Measurements from ENCODE around the gene ADCY3. TPM values are rescaled to one million over a fixed set of nuclear protein-coding genes. Genes with fewer than 3 reads are reported as not detected.

The ADCY3 gene
- total RNA-seq, 4 donors from 2014 or later, result 11.7 to 80.2 (median 22.6) TPM

DNA sequence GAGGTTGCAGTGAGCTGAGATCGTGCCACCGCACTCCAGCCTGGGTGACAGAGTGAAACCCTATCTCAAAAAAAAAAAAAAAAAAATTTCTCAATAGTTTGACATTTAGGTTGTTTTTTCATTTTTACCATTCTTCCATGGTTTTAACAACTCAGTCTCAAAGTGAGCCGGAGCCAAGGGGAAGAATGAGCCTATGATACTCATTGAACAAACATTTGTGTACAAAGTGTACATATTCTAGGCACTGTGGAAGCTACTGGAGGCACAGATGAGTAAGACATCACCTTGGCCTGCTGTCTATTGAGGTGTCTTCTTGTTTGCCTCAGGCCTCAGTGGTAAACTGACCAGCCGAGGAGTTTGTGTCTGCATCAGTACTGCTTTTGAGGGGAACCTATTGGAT is 104.9 kb downstream of the ADCY3 start:
- H3K4me3 ChIP-seq, result no peak overlapping the region
- DNase-seq, result no peak
- in situ Hi-C loops (cut with MboI; ENCODE audit: low pct_ligation_motif_present in 1 of 4, low pct_unique_long_range_greater_than_20kb in 1 of 4, low sequenced_read_pairs in 3 of 4), result no loop called here
- intact Hi-C loops (cut with DNase I; ENCODE audit: low total_unique reads), result no loop called here
- no peaks in the 10 kb centered on the region for H3K27me3 ChIP-seq
- 100% methylated on average over 4 of the region's 4 CpGs for WGBS, 2 donors (ENCODE audit: low coverage in 1 of 2)
- H3K4me1 ChIP-seq, result no peaks in the 10 kb centered on the region
- peaks cover 0 to 4% (median 0%) of the 10 kb centered on the region in 4 donors for H3K36me3 ChIP-seq
- H3K27ac ChIP-seq, result no peak overlapping the region
- TF ChIP-seq POLR2A (IDR thresholded peaks at IDR 0.05) (no peak), POLR2AphosphoS5 (IDR thresholded peaks at IDR 0.05) (no peak), CTCF (IDR thresholded peaks at IDR 0.05) (no peak), EP300 (IDR thresholded peaks at IDR 0.05; ENCODE audit: low read depth) (no peak)
- no peaks in the 10 kb centered on the region for H3K9me3 ChIP-seq

DNA sequence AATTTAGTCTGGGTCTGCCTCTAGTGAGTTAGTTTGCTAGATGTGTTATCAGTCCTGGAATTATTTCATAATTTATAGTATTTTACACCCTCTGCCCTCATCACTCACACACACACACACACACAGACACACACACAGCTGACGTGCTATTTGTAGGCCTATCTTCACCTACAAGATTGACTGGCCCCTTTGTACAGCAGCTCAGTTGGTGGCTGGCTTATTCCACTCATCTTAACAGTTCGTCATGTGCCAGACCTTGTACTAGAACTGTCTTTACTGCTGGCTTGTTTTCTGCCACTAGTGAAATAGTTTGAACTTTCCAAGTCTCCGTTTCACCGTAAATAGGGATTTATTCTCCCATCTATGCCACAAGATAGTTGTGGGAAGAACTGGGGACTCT is 105.5 kb downstream of the ADCY3 start:
- TF ChIP-seq EP300 (IDR thresholded peaks at IDR 0.05; ENCODE audit: low read depth) (no peak), CTCF (IDR thresholded peaks at IDR 0.05) (no peak), POLR2A (IDR thresholded peaks at IDR 0.05) (no peak), POLR2AphosphoS5 (IDR thresholded peaks at IDR 0.05) (no peak)
- DNase-seq, result no peak
- Histone ChIP-seq H3K4me3 (no peak overlapping the region), H3K27me3 (no peaks in the 10 kb centered on the region), H3K27ac (no peak overlapping the region), H3K36me3 (peaks cover 0 to under 1% (median 0%) of the 10 kb centered on the region in 4 donors), H3K4me1 (no peaks in the 10 kb centered on the region), H3K9me3 (no peaks in the 10 kb centered on the region)
- intact Hi-C loops (cut with DNase I; ENCODE audit: low total_unique reads), result no loop called here
- in situ Hi-C loops (cut with MboI; ENCODE audit: low pct_ligation_motif_present in 1 of 4, low pct_unique_long_range_greater_than_20kb in 1 of 4, low sequenced_read_pairs in 3 of 4), result no loop called here
- 95 to 98% methylated on average over 4 of the region's 4 CpGs for WGBS, 2 donors (ENCODE audit: low coverage in 1 of 2)

DNA sequence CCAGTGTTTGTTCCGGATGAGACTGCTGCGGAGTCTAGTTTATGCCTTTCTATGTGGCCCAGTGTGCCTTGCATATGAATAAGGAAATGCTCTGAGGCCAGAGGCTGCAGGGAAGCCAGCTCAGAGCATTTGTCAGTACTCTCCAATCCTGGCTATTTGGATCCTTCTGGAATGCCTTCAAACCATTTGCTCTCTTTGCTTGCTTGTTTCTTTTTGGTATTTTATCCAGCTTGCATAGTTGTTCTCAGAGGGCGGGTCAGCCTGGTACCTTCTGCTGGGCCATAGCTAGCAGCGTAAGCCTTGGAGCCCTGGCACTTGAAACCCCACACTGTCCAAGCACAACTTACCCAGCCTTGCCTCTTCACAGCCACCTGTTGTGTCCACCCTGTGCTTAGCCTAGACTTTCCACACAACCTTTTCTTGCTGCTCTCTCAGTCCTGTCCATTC is 106.3 kb downstream of the ADCY3 start:
- WGBS, 2 donors (ENCODE audit: low coverage in 1 of 2), result 98 to 100% methylated on average over 2 to 4 of the region's 4 CpGs

DNA sequence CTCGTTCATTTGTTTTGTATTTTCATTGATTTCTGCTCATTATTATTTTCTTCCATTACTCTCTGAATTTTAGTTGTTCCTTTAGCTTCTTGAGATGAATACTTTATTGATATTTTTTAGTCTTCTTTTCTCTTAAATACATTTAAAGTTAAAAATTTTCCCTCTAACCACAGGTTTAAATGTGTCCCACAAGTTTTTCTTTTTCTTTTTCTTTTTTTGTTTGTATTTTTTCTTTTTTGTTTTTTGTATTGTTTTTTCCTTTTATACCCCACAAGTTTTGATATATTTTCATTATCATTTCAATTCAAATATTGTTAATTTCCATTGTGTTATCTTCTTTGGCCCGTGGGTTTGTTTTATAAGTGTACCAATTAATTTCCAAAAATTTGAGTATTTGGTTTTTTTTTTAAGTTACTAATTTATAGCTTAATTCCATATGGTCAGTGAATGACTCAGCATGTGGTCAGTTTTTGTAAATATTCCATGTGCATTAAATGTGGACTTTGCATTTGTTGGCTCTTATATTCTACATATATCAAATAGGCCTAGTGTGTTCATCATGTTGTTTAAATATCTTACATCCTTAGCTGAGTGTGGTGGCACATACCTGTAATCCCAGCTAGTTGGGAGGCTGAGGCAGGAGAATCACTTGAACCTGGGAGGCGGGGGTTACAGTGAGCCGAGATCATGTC is 110.6 kb downstream of the ADCY3 start:
- no peaks in the 10 kb centered on the region for H3K36me3 ChIP-seq
- peaks cover 0 to 19% (median 8%) of the 10 kb centered on the region in 4 donors for H3K4me1 ChIP-seq
- intact Hi-C loops (cut with DNase I; ENCODE audit: low total_unique reads), result no loop called here
- 84 to 92% methylated on average over 4 of the region's 4 CpGs for WGBS, 2 donors (ENCODE audit: low coverage in 1 of 2)
- in situ Hi-C loops (cut with MboI; ENCODE audit: low pct_ligation_motif_present in 1 of 4, low pct_unique_long_range_greater_than_20kb in 1 of 4, low sequenced_read_pairs in 3 of 4), result no loop called here
- no peaks in the 10 kb centered on the region for H3K27me3 ChIP-seq
- no peak for DNase-seq
- TF ChIP-seq EP300 (IDR thresholded peaks at IDR 0.05; ENCODE audit: low read depth), result no peak
- H3K9me3 ChIP-seq, result no peaks in the 10 kb centered on the region
- no peak overlapping the region for H3K27ac ChIP-seq
- no peak overlapping the region for H3K4me3 ChIP-seq

More for the DNA sequence above, 106.3 kb downstream of the ADCY3 start:
- in situ Hi-C loops (cut with MboI; ENCODE audit: low pct_ligation_motif_present in 1 of 4, low pct_unique_long_range_greater_than_20kb in 1 of 4, low sequenced_read_pairs in 3 of 4), result no loop called here
- Histone ChIP-seq H3K36me3 (no peaks in the 10 kb centered on the region), H3K27me3 (no peaks in the 10 kb centered on the region), H3K4me3 (no peak overlapping the region), H3K9me3 (no peaks in the 10 kb centered on the region), H3K4me1 (no peaks in the 10 kb centered on the region), H3K27ac (no peak overlapping the region)
- intact Hi-C loops (cut with DNase I; ENCODE audit: low total_unique reads), result no loop called here
- DNase-seq, result no peak
- no peak for TF ChIP-seq EP300 (IDR thresholded peaks at IDR 0.05; ENCODE audit: low read depth)
- TF ChIP-seq CTCF (IDR thresholded peaks at IDR 0.05), result no peak

DNA sequence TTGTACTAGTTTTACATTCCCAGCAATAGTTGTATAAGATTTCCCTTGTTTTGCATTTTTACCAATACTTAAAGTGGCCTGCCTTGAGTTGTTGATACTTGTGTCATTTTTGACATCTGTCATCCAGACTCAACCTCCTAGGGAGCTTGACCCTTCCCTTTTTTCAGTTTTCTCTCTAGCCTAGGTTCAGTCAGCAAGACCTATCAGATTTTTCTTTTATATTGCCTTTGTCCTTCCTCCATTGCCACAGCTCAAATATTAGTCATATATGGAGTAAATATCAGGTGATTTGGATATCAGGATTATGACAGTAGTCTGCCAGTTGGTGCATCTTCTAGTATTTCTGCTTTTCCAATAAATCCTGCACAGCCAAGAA is 113.4 kb downstream of the ADCY3 start:
- intact Hi-C loops (cut with DNase I; ENCODE audit: low total_unique reads), result no loop called here
- H3K4me3 ChIP-seq, result no peak overlapping the region
- DNase-seq, result no peak

More for the DNA sequence above, 113.4 kb downstream of the ADCY3 start:
- in situ Hi-C loops (cut with MboI; ENCODE audit: low pct_ligation_motif_present in 1 of 4, low pct_unique_long_range_greater_than_20kb in 1 of 4, low sequenced_read_pairs in 3 of 4), result no loop called here
- Histone ChIP-seq H3K27me3 (no peaks in the 10 kb centered on the region), H3K4me1 (peaks cover 0 to 19% (median 8%) of the 10 kb centered on the region in 4 donors), H3K36me3 (no peaks in the 10 kb centered on the region), H3K9me3 (no peaks in the 10 kb centered on the region), H3K27ac (peak overlapping the region in 2 of 4 donors; percentile 8 to 21)
- TF ChIP-seq EP300 (IDR thresholded peaks at IDR 0.05; ENCODE audit: low read depth) (no peak), CTCF (IDR thresholded peaks at IDR 0.05) (no peak), POLR2AphosphoS5 (IDR thresholded peaks at IDR 0.05) (no peak), POLR2A (IDR thresholded peaks at IDR 0.05) (no peak)
